Kidney (tissue), 14 donors: ENCODE measurements around the gene IGF2BP1. TPM values are rescaled to one million over a fixed set of nuclear protein-coding genes. Genes with fewer than 3 reads are reported as not detected.

Source experiments
- DNase-seq, 5 donors: peaks; one replicate each; pipeline ENCODE4 v3.0.0-alpha.2; 2013 to 2020
- FAIRE-seq: peaks from 2 replicates; lab custom pipeline; 2012; peaks lifted over from hg19 to GRCh38; lab: Jason Lieb, UNC
- H3K27ac ChIP-seq, 2 donors: one replicate each; pipeline ENCODE4 v1.7.0; 2013; ENCODE audit warnings: low read depth in 2 of 2, low read length in 2 of 2, inconsistent platforms in 1 of 2
- H3K27me3 ChIP-seq: one replicate; pipeline ENCODE4 v1.7.1; 2013; ENCODE audit warnings: low read length, inconsistent platforms; ENCODE audit not compliant: control insufficient read depth, insufficient read depth
- H3K36me3 ChIP-seq, 3 donors: one replicate each; pipeline versions ENCODE4 v1.7.0 to v1.7.1; 2013; ENCODE audit warnings: low read length in 3 of 3, control low read depth in 1 of 3, inconsistent platforms in 1 of 3; ENCODE audit not compliant: insufficient read depth in 3 of 3, control insufficient read depth in 2 of 3
- H3K4me1 ChIP-seq, 3 donors: one replicate each; pipeline versions ENCODE4 v1.7.0 to v1.7.1; 2013; ENCODE audit warnings: low read length in 3 of 3, inconsistent platforms in 1 of 3, low read depth in 1 of 3; ENCODE audit not compliant: control insufficient read depth in 2 of 3, insufficient read depth in 2 of 3
- H3K4me3 ChIP-seq, 3 donors: one replicate each; pipeline versions ENCODE4 v1.7.0 to v1.8.1; 2013; ENCODE audit warnings: low read length in 3 of 3, control low read depth in 1 of 3, inconsistent platforms in 1 of 3
- H3K9ac ChIP-seq, 3 donors: one replicate each; pipeline versions ENCODE4 v1.7.0 to v1.7.1; 2013; ENCODE audit warnings: low read length in 3 of 3, control low read depth in 1 of 3, inconsistent platforms in 1 of 3
- H3K9me3 ChIP-seq, 3 donors: one replicate each; pipeline versions ENCODE4 v1.7.0 to v1.7.1; 2013; ENCODE audit warnings: low read length in 3 of 3, control low read depth in 1 of 3, inconsistent platforms in 1 of 3; ENCODE audit not compliant: control insufficient read depth in 2 of 3, insufficient read depth in 1 of 3
- intact Hi-C: fragments of 100-400 bp; cut with DNase I; formaldehyde crosslinking; loops from one replicate; pipeline ENCODE4 v1.11.1; 2022
- polyA plus RNA-seq: library from polyadenylated mRNA; stranded (reverse); fragments of 350-450 nt; fragmentation: Illumina TruSeq; extraction: RNeasy Lipid Tissue Mini Kit (QIAGEN cat#74804); gene quantifications from one replicate; pipeline ENCODE4 v1.2.3, GENCODE V29; 2014; ENCODE audit warnings: low read depth, low replicate concordance; ENCODE audit not compliant: insufficient read depth
- total RNA-seq: library from RNA; stranded (reverse); fragmentation: NEBNext Ultra II Directional; extraction: Animal tissue kit (Norgen Biotek cat#: 25700); gene quantifications from one replicate; pipeline ENCODE4 v1.2.1, GENCODE V29; 2021
- TF ChIP-seq, protein P1 (sequence below): IDR thresholded peaks from 3 replicates; pipeline ENCODE4 v1.5.1; 2012; ENCODE audit warnings: mild to moderate bottlenecking, moderate library complexity, borderline replicate concordance; ENCODE audit not compliant: insufficient read depth; ENCODE audit errors: extremely low read depth
- donor health status: control.
- donor health status: control.
- donor health status: control.
- donor health status: control.
- donor health status: control.
- donor health status: DM: yes; HTN: yes; CAD: no.
- donor health status: Normal renal cell carcinoma (clear cell type).

The IGF2BP1 gene
- total and polyA plus RNA-seq, 2 donors from 2014 or later: 1.3 to 1.5 TPM

- intact Hi-C loops: no loop called here
- peaks cover 36% of the 10 kb centered on the region for H3K27me3 ChIP-seq
These were observed 8.1 kb upstream of the IGF2BP1 start for GRCh38 chr17:48989100-48989499.

DNA sequence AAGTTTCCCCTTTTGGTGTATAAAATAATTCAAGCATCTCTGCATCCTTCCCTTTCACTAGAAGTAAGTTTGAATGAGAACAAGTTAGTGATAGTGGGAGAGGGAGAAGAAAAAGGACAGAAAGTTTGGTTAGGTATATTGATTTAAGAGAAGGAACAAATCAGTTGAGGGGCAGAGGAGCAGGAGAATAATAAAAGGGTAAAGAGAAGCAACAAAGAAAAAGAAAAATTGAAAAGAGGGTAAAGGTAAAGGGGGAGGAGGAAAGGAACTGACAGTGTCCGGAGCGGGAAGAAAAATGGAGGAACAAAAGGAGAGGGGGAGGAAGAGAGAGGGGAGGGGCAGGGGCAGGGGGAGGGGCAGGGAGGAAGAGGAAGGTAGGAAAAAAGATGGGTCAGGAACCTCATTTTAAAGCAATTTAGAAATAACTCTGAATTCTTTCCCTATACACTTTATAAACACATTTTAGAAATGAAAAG lies 6.3 kb upstream of the IGF2BP1 start:
- H3K9ac ChIP-seq: no peak overlapping the region
- H3K27me3 ChIP-seq: peaks cover 45% of the 10 kb centered on the region
- FAIRE-seq: no peak

More at GRCh38 chr17:48989100-48989499, 8.1 kb upstream of the IGF2BP1 start:
- H3K9me3 ChIP-seq: no peaks in the 10 kb centered on the region
- H3K4me1 ChIP-seq: no peaks in the 10 kb centered on the region
- DNase-seq (no peak), FAIRE-seq (no peak)
- no peak overlapping the region for H3K27ac ChIP-seq
- no peak overlapping the region for H3K4me3 ChIP-seq
- no peaks in the 10 kb centered on the region for H3K36me3 ChIP-seq
- TF ChIP-seq, protein P1, sequence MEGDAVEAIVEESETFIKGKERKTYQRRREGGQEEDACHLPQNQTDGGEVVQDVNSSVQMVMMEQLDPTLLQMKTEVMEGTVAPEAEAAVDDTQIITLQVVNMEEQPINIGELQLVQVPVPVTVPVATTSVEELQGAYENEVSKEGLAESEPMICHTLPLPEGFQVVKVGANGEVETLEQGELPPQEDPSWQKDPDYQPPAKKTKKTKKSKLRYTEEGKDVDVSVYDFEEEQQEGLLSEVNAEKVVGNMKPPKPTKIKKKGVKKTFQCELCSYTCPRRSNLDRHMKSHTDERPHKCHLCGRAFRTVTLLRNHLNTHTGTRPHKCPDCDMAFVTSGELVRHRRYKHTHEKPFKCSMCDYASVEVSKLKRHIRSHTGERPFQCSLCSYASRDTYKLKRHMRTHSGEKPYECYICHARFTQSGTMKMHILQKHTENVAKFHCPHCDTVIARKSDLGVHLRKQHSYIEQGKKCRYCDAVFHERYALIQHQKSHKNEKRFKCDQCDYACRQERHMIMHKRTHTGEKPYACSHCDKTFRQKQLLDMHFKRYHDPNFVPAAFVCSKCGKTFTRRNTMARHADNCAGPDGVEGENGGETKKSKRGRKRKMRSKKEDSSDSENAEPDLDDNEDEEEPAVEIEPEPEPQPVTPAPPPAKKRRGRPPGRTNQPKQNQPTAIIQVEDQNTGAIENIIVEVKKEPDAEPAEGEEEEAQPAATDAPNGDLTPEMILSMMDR: no peak
- no peak overlapping the region for H3K9ac ChIP-seq

GRCh38 chr17:48992444-48992843 lies 4.7 kb upstream of the IGF2BP1 start:
- no peak for FAIRE-seq
- peaks cover 0 to 3% (median 0%) of the 10 kb centered on the region in 3 donors for H3K4me1 ChIP-seq
- no peak overlapping the region for H3K9ac ChIP-seq
- no peaks in the 10 kb centered on the region for H3K9me3 ChIP-seq
- DNase-seq: peak in 1 of 5 donors; percentile 49
- intact Hi-C loops: no loop called here
- H3K36me3 ChIP-seq: no peaks in the 10 kb centered on the region
- peaks cover 45% of the 10 kb centered on the region for H3K27me3 ChIP-seq
- TF ChIP-seq, protein P1: no peak
- H3K27ac ChIP-seq: no peak overlapping the region
- H3K4me3 ChIP-seq: no peak overlapping the region

More for the DNA sequence above, 6.3 kb upstream of the IGF2BP1 start:
- Histone ChIP-seq H3K36me3 (no peaks in the 10 kb centered on the region), H3K27ac (no peak overlapping the region), H3K9me3 (no peaks in the 10 kb centered on the region), H3K4me1 (peaks cover 0 to 2% (median 0%) of the 10 kb centered on the region in 3 donors), H3K4me3 (no peak overlapping the region)
- DNase-seq: no peak
- TF ChIP-seq, protein P1: no peak
- intact Hi-C loops: no loop called here

DNA sequence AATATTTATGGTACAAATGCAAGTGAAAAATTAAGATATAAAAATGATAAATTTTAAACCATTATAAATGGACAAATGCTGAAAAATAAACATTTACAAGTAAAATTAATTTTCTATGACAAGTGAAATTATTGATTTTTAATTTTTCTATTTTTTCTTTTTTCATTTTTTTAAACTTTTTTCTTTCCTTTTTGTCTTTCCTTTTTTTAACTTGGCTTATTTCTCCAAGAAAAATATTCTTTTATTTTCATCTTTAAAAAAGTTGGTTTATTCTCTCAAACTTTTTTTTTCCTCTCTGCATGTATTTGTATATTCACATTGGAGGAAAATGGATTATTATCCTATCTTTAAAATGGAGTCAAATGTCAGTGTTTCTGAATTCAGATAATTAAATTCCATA lies 3.9 kb upstream of the IGF2BP1 start:
- Histone ChIP-seq H3K27me3 (peaks cover 45% of the 10 kb centered on the region), H3K4me1 (peaks cover 0 to 5% (median 0%) of the 10 kb centered on the region in 3 donors), H3K4me3 (no peak overlapping the region), H3K9me3 (no peaks in the 10 kb centered on the region), H3K27ac (no peak overlapping the region), H3K36me3 (no peaks in the 10 kb centered on the region), H3K9ac (no peak overlapping the region)
- intact Hi-C loops: no loop called here
- TF ChIP-seq, protein P1: no peak
- DNase-seq (no peak), FAIRE-seq (peak; percentile 86)
